H1 (cell line): ENCODE results near the gene SMAD6. TPM values are rescaled to one million over a fixed set of nuclear protein-coding genes. Genes with fewer than 3 reads are reported as not detected.

Source experiments
- ATF2 ChIP-seq: IDR thresholded peaks from 2 replicates; pipeline ENCODE4 v1.6.1; 2012; ENCODE audit warnings: low read length, inconsistent platforms
- CEBPB ChIP-seq: IDR thresholded peaks from 2 replicates; pipeline ENCODE4 v1.6.1; 2012; ENCODE audit warnings: low read depth, low read length
- CHD7 ChIP-seq: fragments of 300-600 bp; sonication (generic); IDR thresholded peaks from 2 replicates; pipeline ENCODE4 v1.7.1; 2012; ENCODE audit warnings: low read length, moderate library complexity, mild to moderate bottlenecking, inconsistent platforms; ENCODE audit not compliant: insufficient replicate concordance
- RXRA ChIP-seq: IDR thresholded peaks from 2 replicates; pipeline ENCODE4 v1.6.1; 2011; ENCODE audit warnings: low read depth, mild to moderate bottlenecking, low read length, moderate library complexity; ENCODE audit not compliant: insufficient read depth
- SIX5 ChIP-seq: IDR thresholded peaks from 2 replicates; pipeline ENCODE4 v1.6.1; 2011; ENCODE audit warnings: mild to moderate bottlenecking, low read depth, low read length
- SP2 ChIP-seq: IDR thresholded peaks from 2 replicates; pipeline ENCODE4 v1.6.1; 2012; ENCODE audit warnings: mild to moderate bottlenecking, low read length, inconsistent platforms
- polyA plus RNA-seq, 7 experiments: library from polyadenylated mRNA; depleted of rRNA in 3 of 7; stranded (reverse) in 5 of 7; unstranded in 2 of 7; fragments of >200 nt in 5 of 7; fragments of 200-250 nt in 2 of 7; gene quantifications; 1 replicate in 5 of 7; 2 replicates in 1 of 7; 4 replicates in 1 of 7; pipeline versions ENCODE4 v1.2.1 to v1.2.3, GENCODE V29; 2011 to 2013; ENCODE audit warnings: missing spikeins in 2 of 7, mixed read lengths in 2 of 7
- total RNA-seq: library from RNA; stranded (reverse); fragmentation: NEBNext Ultra II Directional; extraction: Animal tissue kit (Norgen Biotek cat#: 25700); gene quantifications from 2 replicates; pipeline ENCODE4 v1.2.1, GENCODE V29; 2021

SMAD6 gene
- total and polyA plus RNA-seq, 2 of the 8 experiments (the other 6 are each of a cell fraction or from before 2014, with no cell fraction given), result 1.8 to 7.0 TPM

GRCh38 chr15:66770518-66771350, 68.7 kb downstream of the SMAD6 start (continued):
- no peak for TF ChIP-seq SIX5
- no peak for TF ChIP-seq RXRA
- no peak for TF ChIP-seq SP2
- TF ChIP-seq CHD7, result no peak
- no peak for TF ChIP-seq ATF2
- TF ChIP-seq CEBPB, result no peak
